G401 (cell line): Measurements from ENCODE around the gene KMT2E. TPM values are rescaled to one million over a fixed set of nuclear protein-coding genes. Genes with fewer than 3 reads are reported as not detected.
"Not testable (repeated sequence)": the region's sequence is repeated elsewhere in the genome, so short reads cannot be mapped to it uniquely, and the experiment has no call there.

Experiments used
- DNase-seq: peaks from one replicate; pipeline ENCODE4 v3.0.0-alpha.2; 2015; ENCODE audit warnings: low spot score
- in situ Hi-C: cut with HindIII; loops from 2 replicates; pipeline ENCODE4 v1.10.0; 2016; ENCODE audit warnings: low sequenced_read_pairs, mixed read lengths
- total RNA-seq: library from RNA; depleted of rRNA; stranded (reverse); fragments of >200 nt; shearing (Covaris generic); gene quantifications from 2 replicates; pipeline ENCODE4 v1.2.3, GENCODE V29; 2014

The KMT2E gene
- total RNA-seq, 1 experiment from 2014 or later: 29.9 TPM

DNA sequence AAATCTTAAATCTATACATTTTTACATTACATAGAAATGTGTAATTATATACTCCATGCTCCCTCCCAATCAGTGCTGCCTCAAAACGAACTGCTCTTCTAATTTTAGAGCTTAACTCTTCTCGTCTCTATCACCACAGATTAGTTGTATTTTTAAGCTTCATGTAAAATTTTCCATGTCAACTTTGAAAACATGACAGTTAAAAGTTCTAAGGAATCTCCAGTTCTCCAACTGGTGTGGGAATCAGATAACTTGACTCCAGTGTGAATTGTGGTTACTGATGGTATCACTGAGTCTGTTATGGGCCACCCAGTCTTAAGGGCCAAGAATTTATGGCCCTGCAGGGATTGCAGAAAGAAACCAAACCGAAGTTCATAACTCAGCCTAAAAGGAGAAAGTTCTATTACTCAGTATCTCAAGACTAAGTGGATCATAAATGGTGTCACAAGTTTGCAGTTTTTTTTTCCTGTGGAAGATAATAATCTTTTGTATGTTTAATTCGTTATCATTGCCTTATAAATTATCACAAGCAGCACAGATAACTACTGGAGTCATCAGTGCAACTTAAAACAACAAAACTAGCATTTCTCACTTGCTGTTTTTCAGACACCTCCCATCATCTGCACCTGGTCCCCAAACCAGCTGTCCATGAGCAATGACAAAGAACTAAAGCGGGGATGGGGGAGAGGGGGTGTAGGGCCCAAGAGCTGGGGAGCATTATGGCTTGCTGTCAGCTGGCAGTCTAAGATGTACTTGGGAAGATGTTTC lies 31.5 kb upstream of the KMT2E start:
- in situ Hi-C loops: no loop called here

DNA sequence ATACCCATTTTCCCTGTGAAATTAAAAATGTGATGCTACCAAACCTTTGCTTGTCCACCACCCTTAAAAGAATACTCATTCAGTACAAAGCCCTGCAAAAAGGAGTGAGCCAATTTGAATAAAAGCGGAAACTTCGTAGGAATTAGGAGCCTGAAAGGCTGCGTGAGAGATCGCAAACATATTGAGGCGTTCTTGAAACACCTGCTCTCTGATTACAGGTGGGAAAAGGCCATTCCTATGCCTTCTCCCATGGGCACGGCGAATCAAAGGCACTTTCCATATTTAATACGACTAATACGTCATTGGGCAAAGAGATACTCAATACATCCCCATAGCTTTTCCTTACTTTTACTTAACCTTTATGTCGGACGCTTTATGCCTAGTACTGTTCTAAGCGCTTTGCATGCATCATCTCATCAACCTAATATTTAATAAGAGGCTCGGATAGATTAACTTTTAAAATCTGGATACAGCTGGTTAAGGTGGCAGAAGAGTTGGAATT lies 30.9 kb upstream of the KMT2E start:
- in situ Hi-C loops: no loop called here
- DNase-seq: peak; percentile 59

More for the DNA sequence above, 31.5 kb upstream of the KMT2E start:
- DNase-seq: no peak

DNA sequence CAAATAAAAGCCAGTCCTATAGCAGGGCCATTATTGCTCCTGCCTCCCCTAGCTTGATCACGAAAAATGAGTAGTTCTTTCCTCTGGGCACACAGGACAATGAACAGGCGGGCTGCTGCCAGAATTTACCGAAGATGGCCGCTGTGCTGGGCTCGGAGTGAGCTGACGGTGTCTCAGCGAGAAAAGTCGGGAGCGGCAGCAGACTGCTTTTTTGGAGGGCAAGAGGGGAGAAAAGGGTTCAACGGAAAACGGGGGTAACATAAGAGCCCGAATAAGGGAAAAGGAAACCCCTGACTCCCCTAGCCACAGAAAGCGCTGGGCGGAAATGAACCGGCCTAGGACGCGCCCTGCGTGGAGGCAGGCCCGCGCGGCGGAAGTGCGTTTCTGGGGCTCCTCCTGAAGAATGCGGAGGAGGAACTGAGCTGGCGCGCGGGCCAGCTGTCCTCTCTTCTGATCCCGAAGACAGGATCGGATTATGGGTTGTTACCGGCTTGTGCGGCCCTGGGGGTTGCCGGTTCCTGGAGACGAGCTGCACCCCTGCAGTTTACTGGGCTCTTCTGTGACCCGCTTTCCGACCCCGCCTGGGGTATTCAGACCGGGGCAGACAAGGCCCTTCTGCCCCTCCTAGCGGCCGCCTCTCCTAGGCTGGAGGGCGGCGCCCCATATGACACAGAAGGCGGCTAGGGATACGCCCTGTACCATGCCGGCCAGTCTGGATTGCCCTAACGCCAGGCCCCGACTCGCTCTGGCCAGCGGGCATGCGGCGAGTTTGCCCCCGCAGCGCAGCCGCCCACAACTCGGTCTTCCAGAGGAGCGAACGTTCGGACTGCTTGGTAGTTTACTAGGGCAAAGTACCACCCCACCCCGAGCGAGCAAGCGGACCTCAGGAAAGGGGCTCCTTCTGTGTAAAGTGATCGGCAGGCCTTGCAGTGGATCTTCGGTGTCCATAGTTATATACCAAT lies 30.1 kb upstream of the KMT2E start:
- DNase-seq: peak; percentile 88
- in situ Hi-C loops: no loop called here

DNA sequence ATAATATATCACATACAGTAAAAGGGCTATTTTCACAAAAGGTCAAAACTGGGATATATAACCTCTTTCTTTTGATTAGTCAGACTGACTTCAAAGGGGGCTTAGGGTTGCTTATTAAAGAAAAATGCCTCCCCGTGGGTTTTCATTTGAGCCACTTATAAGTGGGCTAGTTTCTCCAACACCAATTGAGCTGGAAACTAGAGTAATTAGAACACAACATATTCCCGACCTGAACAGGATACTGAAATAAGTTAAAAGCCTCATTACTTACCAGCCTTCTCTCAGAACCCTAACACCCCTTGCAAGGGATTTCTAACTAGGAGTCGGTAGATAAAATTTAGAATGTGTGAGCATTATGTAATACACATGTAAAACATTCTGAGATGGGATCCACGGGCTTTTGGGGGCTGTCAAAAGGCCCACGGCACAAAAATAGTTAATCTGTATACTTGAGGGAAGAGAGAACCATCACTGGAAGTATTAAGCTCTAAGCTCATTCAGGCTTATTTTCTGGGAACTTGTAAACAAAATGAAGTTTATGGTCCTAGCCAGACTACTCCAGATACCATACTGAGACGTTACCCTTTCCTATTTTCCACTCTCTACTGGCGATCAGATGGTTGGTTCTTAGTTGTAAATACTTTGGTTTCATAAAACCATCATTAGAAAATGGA lies 29.3 kb upstream of the KMT2E start:
- in situ Hi-C loops: no loop called here

DNA sequence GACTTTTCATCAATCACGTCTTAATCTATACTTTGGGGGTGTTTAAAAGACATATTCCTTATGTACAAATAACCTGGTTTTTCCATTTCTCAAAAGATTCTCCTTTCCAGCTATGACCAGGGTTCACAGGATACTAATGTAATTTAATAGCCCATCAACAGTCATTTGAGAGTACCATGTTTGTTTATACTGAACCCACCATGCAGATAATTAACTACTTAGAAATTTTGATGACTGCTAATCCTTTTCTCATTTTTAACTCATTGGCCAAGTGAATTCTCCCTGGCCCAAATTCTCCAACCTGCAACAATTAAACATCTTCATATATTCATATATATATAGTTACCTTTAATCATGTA lies 28.8 kb upstream of the KMT2E start:
- in situ Hi-C loops: no loop called here
- DNase-seq: no peak

More for the DNA sequence above, 29.3 kb upstream of the KMT2E start:
- DNase-seq: no peak

DNA sequence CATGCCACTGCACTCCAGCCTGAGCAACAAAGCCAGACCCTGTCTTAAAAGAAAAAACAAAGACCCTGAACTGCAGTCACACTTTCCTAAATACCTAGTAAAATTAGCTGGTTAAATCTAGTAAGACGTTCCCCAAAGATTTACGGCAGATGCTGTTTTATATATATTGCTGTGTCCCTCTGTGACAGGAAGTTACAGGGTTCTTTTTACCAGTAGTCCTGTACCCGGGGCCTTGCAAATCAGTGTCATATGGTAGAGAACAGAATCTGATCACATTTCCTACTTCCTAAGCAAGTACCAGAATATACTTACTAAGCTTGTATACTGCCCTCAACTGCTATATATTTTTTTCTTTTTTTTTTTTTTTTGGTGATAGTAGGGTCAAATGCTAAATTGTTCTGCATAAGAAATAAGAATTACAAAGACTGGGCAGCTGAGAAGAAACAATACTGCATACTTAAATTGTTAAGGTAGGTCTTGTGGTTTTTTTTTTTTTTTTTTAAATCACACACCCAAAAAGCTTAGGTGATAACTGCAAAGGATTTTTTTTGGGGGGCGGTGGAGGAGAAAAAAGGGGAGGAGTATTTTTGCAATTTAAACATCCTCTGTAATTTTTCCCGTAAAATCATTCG lies 27.3 kb upstream of the KMT2E start:
- in situ Hi-C loops: no loop called here
- no peak for DNase-seq

DNA sequence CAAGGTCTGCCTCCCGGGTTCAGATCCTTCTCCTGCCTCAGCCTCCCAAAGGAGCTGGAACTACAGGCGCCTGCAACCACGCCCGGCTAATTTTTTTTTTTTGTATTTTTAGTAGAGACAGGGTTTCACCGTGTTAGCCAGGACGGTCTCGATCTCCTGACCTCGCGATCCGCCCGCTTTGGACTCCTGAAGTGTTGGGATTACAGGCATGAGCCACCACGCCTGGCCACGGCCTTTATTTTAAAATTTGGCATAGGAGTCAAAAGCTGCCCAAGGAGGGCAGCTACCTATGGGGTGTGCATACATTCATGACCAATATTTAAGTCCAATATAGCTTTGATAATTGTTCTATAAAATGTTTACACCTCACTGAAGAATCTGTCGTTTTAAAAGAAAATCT lies 26.6 kb upstream of the KMT2E start:
- in situ Hi-C loops, DNase-seq: not testable (repeated sequence)

DNA sequence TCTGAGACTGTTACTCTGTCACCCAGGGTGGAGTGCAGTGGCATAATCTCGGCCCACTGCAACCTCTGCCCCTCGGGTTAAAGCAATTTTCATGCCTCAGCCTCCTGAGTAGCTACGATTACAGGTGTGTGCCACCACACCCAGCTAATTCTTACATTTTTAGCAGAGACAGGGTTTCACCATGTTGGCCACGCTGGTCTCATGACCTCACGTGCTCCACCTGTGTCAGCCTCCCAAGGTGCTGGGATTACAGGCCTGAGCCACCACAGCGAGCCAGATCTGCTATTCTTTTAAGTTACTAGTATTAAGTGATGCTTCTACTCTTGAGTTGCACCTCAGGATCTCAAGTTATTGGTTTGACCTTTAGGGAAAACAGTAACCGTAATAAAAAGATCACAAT lies 23.0 kb upstream of the KMT2E start:
- in situ Hi-C loops: no loop called here

DNA sequence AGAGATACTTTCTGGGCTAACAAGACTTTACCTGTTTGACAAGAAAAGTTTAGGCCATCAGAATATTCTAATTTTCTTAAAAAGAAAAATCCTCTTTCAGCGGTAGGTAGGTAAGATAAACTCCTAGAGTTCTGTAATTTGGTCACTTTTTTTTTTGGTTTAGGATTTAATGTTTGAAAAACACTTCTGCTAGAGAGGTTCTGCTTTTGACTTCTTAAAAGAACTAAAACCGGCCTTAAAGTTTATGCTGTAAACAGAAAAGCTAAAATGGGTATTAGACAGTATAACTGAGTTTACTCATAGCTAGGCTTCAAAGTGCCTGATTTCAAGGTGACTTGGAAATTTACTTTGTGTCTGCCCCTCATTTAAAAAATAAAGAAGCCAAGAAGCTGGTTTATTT lies 21.7 kb upstream of the KMT2E start:
- no peak for DNase-seq
- in situ Hi-C loops: no loop called here

More for the DNA sequence above, 23.0 kb upstream of the KMT2E start:
- DNase-seq: no peak

DNA sequence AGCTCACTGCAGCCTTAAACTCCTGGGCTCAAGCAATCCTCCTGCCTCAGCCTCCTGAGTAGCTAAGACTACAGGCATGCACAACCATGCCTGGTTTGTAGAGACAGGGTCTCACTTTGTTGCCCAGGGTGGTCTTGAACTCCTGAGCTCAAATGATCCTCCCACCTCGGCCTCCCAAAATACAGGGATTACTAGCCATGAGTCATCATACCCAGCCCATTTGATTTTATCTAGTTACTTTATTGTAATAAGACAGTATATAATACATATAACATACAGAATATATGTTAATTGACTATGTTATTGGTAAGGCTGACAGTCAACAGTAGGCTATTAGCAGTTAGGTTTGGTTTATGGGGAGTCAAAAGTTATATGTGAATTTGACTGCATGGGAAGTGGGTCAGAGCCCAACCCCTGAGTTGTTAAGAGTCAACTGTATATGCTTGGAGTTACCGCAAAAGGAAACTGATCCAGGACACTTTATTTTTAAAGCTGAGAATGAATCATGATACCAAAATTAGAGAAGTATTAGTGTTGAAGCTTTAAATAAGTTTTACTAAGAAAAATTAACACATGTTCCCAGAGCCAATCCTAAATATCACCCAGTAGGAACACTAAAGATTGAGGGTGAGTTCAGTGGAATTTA lies 20.7 kb upstream of the KMT2E start:
- DNase-seq: no peak
- in situ Hi-C loops: no loop called here

DNA sequence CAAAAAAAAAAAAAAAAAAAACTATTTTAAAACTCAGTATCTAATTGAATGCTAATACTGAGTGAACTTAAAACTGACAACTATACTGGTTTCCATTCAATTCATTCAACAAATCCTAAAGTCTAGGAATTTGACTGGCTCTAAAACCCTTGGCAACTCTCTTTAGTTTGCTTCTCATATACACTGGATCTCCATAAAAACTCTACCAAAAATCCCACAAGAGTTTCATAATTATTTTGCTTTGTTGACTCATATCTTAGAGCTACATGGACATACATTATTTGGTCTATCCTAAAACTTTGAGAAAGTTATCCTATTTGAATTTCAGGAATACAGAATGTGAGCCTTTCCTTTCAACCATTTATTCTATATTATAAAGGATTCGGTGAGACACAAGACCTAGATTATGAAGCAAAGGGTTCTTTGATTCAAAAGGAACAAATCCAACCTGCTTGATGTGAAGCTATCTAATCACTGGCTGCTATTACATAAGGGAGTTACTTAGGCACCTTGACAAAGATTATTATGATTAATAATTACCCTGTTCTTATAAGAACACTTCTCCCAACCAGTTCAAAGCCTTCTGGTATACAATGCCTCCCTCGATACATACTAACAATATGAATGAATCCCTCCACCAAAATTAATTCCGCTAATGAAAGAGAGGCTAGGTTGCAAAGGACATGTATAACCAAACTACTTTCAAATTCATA lies 15.8 kb upstream of the KMT2E start:
- in situ Hi-C loops: no loop called here
- DNase-seq: no peak

DNA sequence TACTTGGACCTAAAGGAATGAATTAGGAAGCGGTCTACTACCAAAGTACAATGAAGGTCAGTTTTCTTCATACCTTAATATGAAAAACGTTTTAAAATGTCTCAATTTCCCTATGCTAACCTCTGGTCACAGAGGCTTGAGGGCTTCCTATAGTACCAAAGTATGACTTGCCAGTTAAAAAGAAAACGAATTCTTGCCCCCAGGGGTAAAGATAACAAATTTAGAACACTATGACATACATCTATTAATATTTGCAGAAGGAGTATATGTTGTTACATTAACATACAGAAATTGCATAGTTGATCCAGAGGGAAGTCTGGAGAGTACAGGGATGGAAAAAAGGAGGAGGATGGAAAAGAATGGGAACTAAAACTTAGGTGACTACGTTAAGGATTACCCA lies 13.8 kb upstream of the KMT2E start:
- no peak for DNase-seq
- in situ Hi-C loops: no loop called here

DNA sequence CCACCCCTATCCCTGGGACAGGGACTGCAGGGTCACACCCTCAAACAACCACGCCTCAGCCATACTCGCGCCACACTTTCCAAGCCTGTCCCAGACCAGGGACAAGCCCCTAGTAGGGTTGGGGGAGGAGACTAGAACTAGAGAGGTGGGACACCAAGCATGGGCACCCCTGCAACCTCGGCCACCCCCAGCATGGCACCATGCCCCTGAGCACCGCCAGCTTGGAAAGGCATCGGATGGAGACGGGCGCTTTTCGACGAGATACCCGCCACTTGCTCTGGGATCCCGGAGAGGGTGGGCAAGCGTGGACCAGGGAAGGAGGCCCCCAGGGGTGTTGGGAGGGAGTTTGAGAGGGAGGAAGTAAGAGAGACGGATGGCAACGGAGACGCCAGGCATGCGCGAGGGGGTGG lies 13.1 kb upstream of the KMT2E start:
- DNase-seq: no peak

DNA sequence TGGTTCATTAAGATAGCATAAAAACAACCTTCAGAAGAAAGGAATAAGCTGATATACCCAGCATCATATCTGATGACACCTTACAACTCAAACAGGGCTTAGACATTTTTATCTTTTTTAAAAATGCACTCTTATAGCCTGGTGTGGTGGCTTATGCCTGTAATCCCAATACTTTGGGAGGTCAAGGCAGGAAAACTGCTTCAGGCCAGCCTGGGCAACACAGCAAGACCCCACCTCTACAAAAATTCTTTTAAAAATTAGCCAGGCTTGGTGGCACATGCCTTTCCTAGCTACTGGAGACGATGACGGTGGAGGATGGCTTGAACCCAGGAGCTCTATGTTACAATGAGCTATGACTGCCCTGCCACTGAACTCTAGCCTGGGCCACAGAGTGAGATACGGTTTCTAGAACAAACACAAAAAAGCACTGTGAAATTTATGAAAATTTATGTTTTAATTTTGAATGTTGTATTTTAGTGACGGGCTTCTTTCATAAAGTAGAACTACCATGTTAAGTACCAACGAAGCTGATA lies 12.3 kb upstream of the KMT2E start:
- in situ Hi-C loops: no loop called here
- DNase-seq: no peak

More for the DNA sequence above, 13.1 kb upstream of the KMT2E start:
- in situ Hi-C loops: no loop called here

DNA sequence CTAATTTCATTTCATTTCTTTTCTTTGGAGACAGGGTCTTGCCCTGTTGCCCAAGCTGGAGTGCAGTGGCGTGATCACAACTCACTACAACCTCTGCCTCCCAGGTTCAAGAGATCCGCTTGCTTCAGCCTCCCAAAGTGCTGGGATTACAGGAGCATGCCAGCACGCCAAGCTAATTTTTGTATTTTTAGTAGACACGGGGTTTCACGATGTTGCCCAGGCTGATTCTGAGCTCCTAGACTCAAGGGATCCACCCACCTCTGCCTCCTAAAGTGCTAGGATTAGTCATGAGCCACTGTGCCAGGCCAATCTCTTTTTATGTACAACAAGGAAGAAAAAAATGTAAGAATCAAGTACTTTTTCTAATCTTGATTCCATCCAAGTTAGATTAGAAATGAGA lies 10.7 kb upstream of the KMT2E start:
- in situ Hi-C loops: no loop called here
- peak; percentile 36 for DNase-seq

DNA sequence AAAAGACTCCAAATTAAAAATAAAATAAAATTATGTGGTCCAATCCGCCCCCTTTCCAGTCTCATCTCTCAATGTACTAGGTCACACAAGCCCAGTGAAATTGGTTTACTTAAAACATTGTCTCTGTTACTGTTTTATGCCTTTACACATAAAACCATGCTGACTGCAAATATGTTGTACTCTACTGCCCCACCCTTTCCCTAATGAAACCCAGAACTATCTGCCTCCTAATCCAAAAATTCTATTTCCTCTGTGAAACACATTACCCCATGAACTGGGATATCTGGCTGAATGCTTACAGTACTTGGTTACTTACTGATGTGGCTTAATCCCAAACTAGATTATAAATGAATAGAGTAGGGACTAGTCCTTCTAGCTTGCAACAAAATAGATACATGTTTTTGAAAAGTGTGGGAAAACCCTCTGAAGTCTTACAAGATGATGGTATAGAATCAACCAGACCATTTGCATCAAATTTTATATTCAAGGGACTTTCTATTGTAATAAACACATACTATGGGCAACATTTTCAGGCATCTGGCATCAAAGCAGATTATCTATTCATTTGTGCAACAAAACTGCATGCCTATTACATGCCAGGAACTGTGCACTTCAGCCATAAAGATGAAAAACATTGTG lies 10.0 kb upstream of the KMT2E start:
- in situ Hi-C loops: no loop called here
- DNase-seq: no peak

DNA sequence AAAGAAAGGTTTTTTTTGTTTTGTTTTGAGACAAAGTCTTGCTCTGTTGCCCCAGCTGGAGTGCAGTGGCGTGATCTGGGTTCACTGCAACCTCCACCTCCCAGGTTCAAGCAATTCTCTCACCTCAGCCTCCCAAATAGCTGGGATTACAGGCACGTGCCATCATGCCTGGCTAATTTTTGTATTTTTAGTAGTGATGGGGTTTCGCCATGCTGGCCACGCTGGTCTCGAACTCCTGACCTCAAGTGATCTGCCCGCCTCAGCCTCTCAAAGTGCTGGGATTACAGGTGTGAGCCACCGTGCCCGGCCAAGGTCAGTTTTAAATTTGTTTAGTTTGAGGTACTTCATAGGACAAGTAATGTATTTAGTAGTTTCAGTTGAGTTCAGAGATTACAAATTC lies 9.0 kb upstream of the KMT2E start:
- DNase-seq, in situ Hi-C loops: not testable (repeated sequence)
